ENCODE data around the gene BBX. TPM values are rescaled to one million over a fixed set of nuclear protein-coding genes. Genes with fewer than 3 reads are reported as not detected.

The BBX gene
- total RNA-seq, 4 donors from 2014 or later = 24.2 to 68.7 (median 38.0) TPM

DNA sequence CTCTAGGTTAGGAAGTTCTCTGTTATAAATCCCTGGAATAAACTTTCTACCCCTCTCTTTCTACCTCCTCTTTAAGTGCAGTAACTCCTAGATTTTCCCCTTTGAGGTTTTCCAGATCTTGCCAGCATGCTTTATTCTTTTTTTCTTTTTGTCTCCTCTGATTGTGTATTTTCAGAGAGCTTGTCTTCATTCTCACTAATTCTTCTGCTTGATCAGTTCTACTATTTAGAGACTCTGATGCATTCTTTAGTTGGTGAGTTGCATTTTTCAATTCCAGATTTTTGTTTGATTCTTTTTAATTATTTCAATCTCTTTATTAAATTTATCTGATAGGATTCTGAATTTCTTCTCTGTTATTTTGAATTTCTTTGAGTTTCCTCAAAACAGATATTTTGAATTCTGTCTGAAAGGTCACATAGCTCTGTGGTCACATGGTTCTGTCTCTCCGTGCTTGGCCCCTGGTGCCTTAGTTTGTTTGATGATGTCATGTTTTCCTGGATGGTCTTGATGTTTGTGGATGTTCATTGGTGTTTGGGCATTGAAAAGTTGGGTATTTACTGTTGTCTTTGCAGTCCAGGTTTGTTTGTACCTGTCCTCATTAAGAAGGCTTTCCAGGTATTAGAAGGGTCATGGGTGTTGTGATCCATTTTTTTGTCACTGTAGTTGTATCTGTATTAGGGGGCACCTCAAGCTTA is 89.2 kb downstream of the BBX start:
- Histone ChIP-seq H3K9me3 (peaks cover 8% of the 10 kb centered on the region), H3K27ac (no peak overlapping the region), H3K4me3 (no peak overlapping the region), H3K27me3 (no peaks in the 10 kb centered on the region), H3K36me3 (no peaks in the 10 kb centered on the region), H3K4me1 (no peaks in the 10 kb centered on the region)
- TF ChIP-seq EP300 (IDR thresholded peaks at IDR 0.05) (no peak), POLR2AphosphoS5 (IDR thresholded peaks at IDR 0.05) (no peak)
- DNase-seq (ENCODE audit: low spot score in 2 of 2) = no peak
- WGBS = 80% methylated on average over 1 of the region's 1 CpG

DNA sequence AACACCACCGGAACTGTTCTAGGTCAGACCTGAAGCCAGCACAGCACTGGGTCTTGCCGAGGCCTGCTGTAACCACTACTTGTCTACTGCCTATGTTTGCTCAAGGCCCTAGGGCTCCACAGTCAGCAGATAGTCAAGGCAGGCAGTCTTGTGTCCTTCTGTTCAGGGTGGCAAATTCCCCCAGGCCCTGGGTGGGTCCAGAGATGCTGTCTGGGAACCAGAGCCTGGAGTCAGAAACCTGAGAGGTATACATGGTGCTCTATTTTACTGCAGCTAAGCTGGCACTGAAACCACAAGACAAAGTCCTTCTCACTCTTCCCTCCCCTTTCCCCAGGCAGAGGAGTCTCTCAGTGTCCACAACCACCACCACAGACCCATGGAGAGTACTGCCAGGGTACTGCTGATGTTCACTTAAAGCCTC is 89.9 kb downstream of the BBX start:
- no peak overlapping the region for H3K4me3 ChIP-seq
- DNase-seq (ENCODE audit: low spot score in 2 of 2) = no peak
- TF ChIP-seq, protein P1, sequence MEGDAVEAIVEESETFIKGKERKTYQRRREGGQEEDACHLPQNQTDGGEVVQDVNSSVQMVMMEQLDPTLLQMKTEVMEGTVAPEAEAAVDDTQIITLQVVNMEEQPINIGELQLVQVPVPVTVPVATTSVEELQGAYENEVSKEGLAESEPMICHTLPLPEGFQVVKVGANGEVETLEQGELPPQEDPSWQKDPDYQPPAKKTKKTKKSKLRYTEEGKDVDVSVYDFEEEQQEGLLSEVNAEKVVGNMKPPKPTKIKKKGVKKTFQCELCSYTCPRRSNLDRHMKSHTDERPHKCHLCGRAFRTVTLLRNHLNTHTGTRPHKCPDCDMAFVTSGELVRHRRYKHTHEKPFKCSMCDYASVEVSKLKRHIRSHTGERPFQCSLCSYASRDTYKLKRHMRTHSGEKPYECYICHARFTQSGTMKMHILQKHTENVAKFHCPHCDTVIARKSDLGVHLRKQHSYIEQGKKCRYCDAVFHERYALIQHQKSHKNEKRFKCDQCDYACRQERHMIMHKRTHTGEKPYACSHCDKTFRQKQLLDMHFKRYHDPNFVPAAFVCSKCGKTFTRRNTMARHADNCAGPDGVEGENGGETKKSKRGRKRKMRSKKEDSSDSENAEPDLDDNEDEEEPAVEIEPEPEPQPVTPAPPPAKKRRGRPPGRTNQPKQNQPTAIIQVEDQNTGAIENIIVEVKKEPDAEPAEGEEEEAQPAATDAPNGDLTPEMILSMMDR (IDR thresholded peaks at IDR 0.05) = no peak
- no peak for TF ChIP-seq POLR2A (IDR thresholded peaks at IDR 0.05)
- TF ChIP-seq EP300 (IDR thresholded peaks at IDR 0.05) = no peak
- no peak for TF ChIP-seq POLR2AphosphoS5 (IDR thresholded peaks at IDR 0.05)
- no peaks in the 10 kb centered on the region for H3K36me3 ChIP-seq
- H3K27ac ChIP-seq = no peak overlapping the region
- H3K27me3 ChIP-seq = no peaks in the 10 kb centered on the region
- H3K4me1 ChIP-seq = no peaks in the 10 kb centered on the region
- H3K9me3 ChIP-seq = peaks cover 8% of the 10 kb centered on the region
- 100% methylated on average over 2 of the region's 2 CpGs for WGBS

DNA sequence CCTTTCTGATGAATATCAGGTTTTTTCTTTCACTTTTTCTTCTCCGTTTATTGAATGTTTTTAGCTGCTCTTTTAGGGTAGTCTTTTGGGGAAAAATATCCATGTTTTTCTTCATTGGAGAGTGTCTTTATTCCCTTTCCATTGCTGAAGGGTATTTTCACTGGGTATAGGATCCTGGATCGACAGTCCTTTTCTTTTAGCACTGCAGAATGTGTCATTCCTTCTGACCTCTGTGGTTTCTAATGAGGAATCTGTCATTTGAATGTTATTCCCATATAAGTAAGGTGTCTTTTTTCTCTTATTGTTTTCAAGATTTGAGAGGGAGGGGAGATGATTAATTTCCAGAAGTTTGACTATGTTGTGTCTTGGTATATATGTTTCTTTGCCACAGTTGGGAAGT is 96.8 kb downstream of the BBX start:
- H3K27ac ChIP-seq = no peak overlapping the region
- WGBS = 88% methylated on average over 2 of the region's 2 CpGs
- H3K27me3 ChIP-seq = no peaks in the 10 kb centered on the region
- H3K4me3 ChIP-seq = no peak overlapping the region
- no peaks in the 10 kb centered on the region for H3K4me1 ChIP-seq
- no peaks in the 10 kb centered on the region for H3K36me3 ChIP-seq
- TF ChIP-seq POLR2AphosphoS5 (IDR thresholded peaks at IDR 0.05) = no peak
- TF ChIP-seq, protein P1 (IDR thresholded peaks at IDR 0.05) = no peak
- TF ChIP-seq POLR2A (IDR thresholded peaks at IDR 0.05) = no peak
- TF ChIP-seq EP300 (IDR thresholded peaks at IDR 0.05) = no peak
- no peaks in the 10 kb centered on the region for H3K9me3 ChIP-seq
- no peak for DNase-seq (ENCODE audit: low spot score in 2 of 2)

DNA sequence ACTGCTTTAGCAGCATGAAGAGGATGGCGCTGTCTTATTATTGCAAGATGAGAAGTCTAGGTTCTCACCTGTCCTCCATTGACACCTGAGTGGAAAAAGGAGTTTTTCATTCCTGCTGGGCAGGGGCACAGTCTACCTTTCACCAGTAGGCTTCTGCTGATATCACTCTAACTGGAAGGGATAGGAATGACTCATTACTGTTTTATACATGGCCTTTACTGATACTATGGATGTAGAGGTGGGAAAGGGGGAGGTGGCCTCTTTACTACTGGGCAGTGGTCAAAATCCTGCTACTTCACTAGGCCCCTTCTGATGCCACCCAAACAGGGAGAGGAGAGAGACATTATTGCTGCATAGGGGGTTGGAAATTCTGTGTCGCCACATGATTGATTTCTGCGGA is 97.8 kb downstream of the BBX start:
- no peaks in the 10 kb centered on the region for H3K9me3 ChIP-seq
- H3K27me3 ChIP-seq = no peaks in the 10 kb centered on the region
- no peaks in the 10 kb centered on the region for H3K4me1 ChIP-seq
- no peak overlapping the region for H3K27ac ChIP-seq
- 67% methylated on average over 3 of the region's 3 CpGs for WGBS
- no peak overlapping the region for H3K4me3 ChIP-seq
- H3K36me3 ChIP-seq = no peaks in the 10 kb centered on the region
- no peak for DNase-seq (ENCODE audit: low spot score in 2 of 2)
- TF ChIP-seq, protein P1 (IDR thresholded peaks at IDR 0.05) = no peak
- TF ChIP-seq EP300 (IDR thresholded peaks at IDR 0.05) (no peak), POLR2A (IDR thresholded peaks at IDR 0.05) (no peak), POLR2AphosphoS5 (IDR thresholded peaks at IDR 0.05) (no peak)

DNA sequence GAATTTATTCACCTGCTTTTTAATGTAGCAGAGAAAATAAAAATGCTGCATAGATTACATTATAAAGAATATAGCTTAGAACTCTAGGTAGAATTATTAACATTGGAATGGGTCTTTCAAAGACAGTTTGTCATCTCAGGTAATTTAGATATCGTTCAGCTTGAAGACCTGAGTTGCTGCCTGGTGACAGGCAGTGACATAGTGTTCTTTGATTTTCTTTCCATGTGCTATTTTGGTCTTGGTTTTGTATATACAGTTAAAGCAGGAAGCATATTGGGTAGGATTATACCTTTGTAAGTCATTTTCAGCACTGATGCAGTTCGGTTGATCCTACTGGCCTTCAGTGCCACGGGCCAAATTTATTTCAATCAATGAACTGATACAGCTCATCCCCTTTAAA is 98.7 kb downstream of the BBX start:
- no peak overlapping the region for H3K27ac ChIP-seq
- 92% methylated on average over 3 of the region's 3 CpGs for WGBS
- TF ChIP-seq, protein P1 (IDR thresholded peaks at IDR 0.05) = no peak
- TF ChIP-seq EP300 (IDR thresholded peaks at IDR 0.05) = no peak
- no peak for TF ChIP-seq POLR2A (IDR thresholded peaks at IDR 0.05)
- no peak for TF ChIP-seq POLR2AphosphoS5 (IDR thresholded peaks at IDR 0.05)

More for the DNA sequence above, 98.7 kb downstream of the BBX start:
- Histone ChIP-seq H3K36me3 (no peaks in the 10 kb centered on the region), H3K9me3 (no peaks in the 10 kb centered on the region), H3K4me1 (no peaks in the 10 kb centered on the region), H3K27me3 (no peaks in the 10 kb centered on the region), H3K4me3 (no peak overlapping the region)
- DNase-seq (ENCODE audit: low spot score in 2 of 2) = no peak
